SK-N-SH treated with all-trans-retinoic acid at 6 μM for 48 hours (cell line): Measurements from ENCODE around the gene ADAMTS20.

ENCODE experiments used
- ATAC-seq: fragments of 200-7000 bp; cut with Tn5 transposase; 3 replicates; pipeline ENCODE4 v1.9.1; 2020; ENCODE audit warnings: mild to moderate bottlenecking, moderate library complexity
- ARNTL ChIP-seq: fragments of 450-650 bp; formaldehyde crosslinking; IDR thresholded peaks from 2 replicates; pipeline ENCODE4 v1.5.0; 2020; ENCODE audit warnings: low read depth, mild to moderate bottlenecking, moderate library complexity, borderline replicate concordance
- BACH2 ChIP-seq: fragments of 250-450 bp; sonication (Bioruptor Pico); IDR thresholded peaks from 2 replicates; pipeline ENCODE4 v1.9.0; 2021; ENCODE audit warnings: mild to moderate bottlenecking, borderline replicate concordance
- CREB5 ChIP-seq: fragments of 250-450 bp; sonication (Bioruptor Pico); IDR thresholded peaks from 2 replicates; pipeline ENCODE4 v1.5.1; 2020; ENCODE audit warnings: low read depth, mild to moderate bottlenecking, moderate library complexity
- CSDC2 ChIP-seq: fragments of 250-450 bp; sonication (Bioruptor Pico); IDR thresholded peaks from 2 replicates; pipeline ENCODE4 v1.5.0; 2020; ENCODE audit warnings: mild to moderate bottlenecking, moderate library complexity
- CSRNP3 ChIP-seq: fragments of 250-450 bp; sonication (Bioruptor Pico); IDR thresholded peaks from 2 replicates; pipeline ENCODE4 v1.5.1; 2021; ENCODE audit warnings: mild to moderate bottlenecking, moderate library complexity
- GLIS3 ChIP-seq: fragments of 250-450 bp; sonication (Bioruptor Pico); IDR thresholded peaks from 2 replicates; pipeline ENCODE4 v1.5.0; 2020; ENCODE audit warnings: mild to moderate bottlenecking, moderate library complexity
- OSR1 ChIP-seq: fragments of 250-450 bp; sonication (Bioruptor Pico); IDR thresholded peaks from 2 replicates; pipeline ENCODE4 v1.8.0; 2022; ENCODE audit warnings: moderate library complexity, mild to moderate bottlenecking, inconsistent platforms
- POU6F1 ChIP-seq: fragments of 250-450 bp; sonication (Bioruptor Pico); IDR thresholded peaks from 2 replicates; pipeline ENCODE4 v1.8.0; 2021; ENCODE audit warnings: low read depth, mild to moderate bottlenecking, moderate library complexity, borderline replicate concordance
- PPARA ChIP-seq: fragments of 250-450 bp; sonication (Bioruptor Pico); IDR thresholded peaks from 2 replicates; pipeline ENCODE4 v1.5.0; 2020; ENCODE audit warnings: mild to moderate bottlenecking, borderline replicate concordance
- RARB ChIP-seq: fragments of 250-450 bp; sonication (Bioruptor Pico); IDR thresholded peaks from 2 replicates; pipeline ENCODE4 v1.8.0; 2021; ENCODE audit warnings: mild to moderate bottlenecking, moderate library complexity
- SNAI2 ChIP-seq: fragments of 250-450 bp; sonication (Bioruptor Pico); IDR thresholded peaks from 2 replicates; pipeline ENCODE4 v1.5.0; 2020; ENCODE audit warnings: mild to moderate bottlenecking, moderate library complexity
- TCF4 ChIP-seq: fragments of 250-450 bp; sonication (Bioruptor Pico); IDR thresholded peaks from 2 replicates; pipeline ENCODE4 v1.8.0; 2021; ENCODE audit warnings: mild to moderate bottlenecking, moderate library complexity, borderline replicate concordance
- TSHZ2 ChIP-seq: fragments of 250-450 bp; sonication (Bioruptor Pico); IDR thresholded peaks from 2 replicates; pipeline ENCODE4 v1.5.0; 2020; ENCODE audit warnings: mild to moderate bottlenecking, moderate library complexity
- ZC3H10 ChIP-seq: fragments of 250-450 bp; sonication (Bioruptor Pico); IDR thresholded peaks from 2 replicates; pipeline ENCODE4 v1.5.1; 2021; ENCODE audit warnings: mild to moderate bottlenecking, moderate library complexity
- ZFP3 ChIP-seq: fragments of 250-450 bp; sonication (Bioruptor Pico); IDR thresholded peaks from 2 replicates; pipeline ENCODE4 v1.5.0; 2020; ENCODE audit warnings: mild to moderate bottlenecking, moderate library complexity
- ZFP30 ChIP-seq: fragments of 450-650 bp; formaldehyde crosslinking; IDR thresholded peaks from 2 replicates; pipeline ENCODE4 v1.5.0; 2022; ENCODE audit warnings: mild to moderate bottlenecking, moderate library complexity
- ZNF565 ChIP-seq: fragments of 450-650 bp; formaldehyde crosslinking; conservative IDR thresholded peaks from 2 replicates; pipeline ENCODE4 v1.5.0; 2020; ENCODE audit warnings: low read depth, mild to moderate bottlenecking, moderate library complexity
- ZNF70 ChIP-seq: fragments of 450-650 bp; formaldehyde crosslinking; IDR thresholded peaks from 2 replicates; pipeline ENCODE4 v1.5.0; 2020; ENCODE audit warnings: mild to moderate bottlenecking, moderate library complexity
- ZNF8 ChIP-seq: fragments of 450-650 bp; formaldehyde crosslinking; IDR thresholded peaks from 2 replicates; pipeline ENCODE4 v1.5.0; 2020; ENCODE audit warnings: mild to moderate bottlenecking, moderate library complexity

Gene ADAMTS20

GRCh38 chr12:43480591-43480990, 71.4 kb downstream of the ADAMTS20 start:
- TF ChIP-seq BACH2 (CRISPR knock-in tag): no peak
- TF ChIP-seq ZNF70 (CRISPR knock-in tag): no peak
- TF ChIP-seq ZNF8 (CRISPR knock-in tag): no peak
- TF ChIP-seq ARNTL (CRISPR knock-in tag): no peak
- TF ChIP-seq POU6F1: no peak
- TF ChIP-seq TSHZ2 (CRISPR knock-in tag): no peak
- TF ChIP-seq TCF4: no peak
- ATAC-seq: no peak

- no peak for ATAC-seq
- TF ChIP-seq CSRNP3 (CRISPR knock-in tag) (no peak), CSDC2 (CRISPR knock-in tag) (no peak), ZC3H10 (CRISPR knock-in tag) (no peak), SNAI2 (no peak), TCF4 (no peak), PPARA (CRISPR knock-in tag) (no peak), ARNTL (CRISPR knock-in tag) (no peak), OSR1 (no peak), ZFP30 (CRISPR knock-in tag) (no peak), ZNF8 (CRISPR knock-in tag) (no peak), RARB (CRISPR knock-in tag) (no peak), POU6F1 (no peak), GLIS3 (CRISPR knock-in tag) (no peak)
Measured at GRCh38 chr12:43462741-43463140, 89.3 kb downstream of the ADAMTS20 start.

- TF ChIP-seq CSDC2 (CRISPR knock-in tag): no peak
- TF ChIP-seq ZC3H10 (CRISPR knock-in tag): no peak
- no peak for TF ChIP-seq SNAI2
- no peak for TF ChIP-seq ARNTL (CRISPR knock-in tag)
- TF ChIP-seq OSR1: no peak
- TF ChIP-seq TCF4: no peak
- TF ChIP-seq CSRNP3 (CRISPR knock-in tag): no peak
- no peak for TF ChIP-seq ZNF565
- TF ChIP-seq CREB5 (CRISPR knock-in tag): no peak
- no peak for TF ChIP-seq ZFP30 (CRISPR knock-in tag)
- TF ChIP-seq POU6F1: no peak
- TF ChIP-seq ZFP3 (CRISPR knock-in tag): no peak
- TF ChIP-seq RARB (CRISPR knock-in tag): no peak
- TF ChIP-seq, all 23 proteins: peak for 0
- ATAC-seq: no peak
Measured at GRCh38 chr12:43462080-43462479, 89.9 kb downstream of the ADAMTS20 start.
